Tibial nerve (tissue), 4 donors: ENCODE results near the gene ZW10. TPM values are rescaled to one million over a fixed set of nuclear protein-coding genes. Genes with fewer than 3 reads are reported as not detected.

ENCODE experiments used
- DNase-seq, 2 donors: peaks; one replicate each; pipeline ENCODE4 v3.0.0-alpha.2; 2019; ENCODE audit warnings: low spot score in 2 of 2
- H3K27ac ChIP-seq, 4 donors: fragments of 200-600 bp; sonication (generic) in 3 of 4; one replicate each; pipeline ENCODE4 v1.5.1; 2017 to 2019; ENCODE audit warnings: mild to moderate bottlenecking in 1 of 4
- H3K27me3 ChIP-seq, 2 donors: fragments of 200-600 bp; sonication (generic) in 1 of 2; one replicate each; pipeline versions ENCODE4 v1.5.1 to v1.6.0; 2017 to 2019
- H3K36me3 ChIP-seq, 3 donors: fragments of 200-600 bp; sonication (generic); one replicate each; pipeline ENCODE4 v1.5.1; 2018 to 2019
- H3K4me1 ChIP-seq, 4 donors: fragments of 200-600 bp; sonication (generic) in 3 of 4; one replicate each; pipeline ENCODE4 v1.5.1; 2017 to 2019
- H3K4me3 ChIP-seq, 4 donors: fragments of 200-600 bp; sonication (generic) in 3 of 4; one replicate each; pipeline ENCODE4 v1.5.1; 2017 to 2019; ENCODE audit warnings: mild to moderate bottlenecking in 1 of 4, moderate library complexity in 1 of 4
- H3K9me3 ChIP-seq, 4 donors: fragments of 200-600 bp; sonication (generic) in 3 of 4; one replicate each; pipeline ENCODE4 v1.5.1; 2017 to 2019
- EP300 ChIP-seq, 2 donors: sonication (generic); formaldehyde crosslinking; IDR thresholded peaks; one replicate each; pipeline ENCODE4 v1.6.1; 2017; ENCODE audit warnings: antibody characterized with exemption in 2 of 2, mild to moderate bottlenecking in 1 of 2
- POLR2A ChIP-seq, 2 donors: fragments of 450-650 bp; IDR thresholded peaks; one replicate each; pipeline ENCODE4 v1.6.1; 2017; ENCODE audit warnings: antibody characterized with exemption in 2 of 2, mild to moderate bottlenecking in 2 of 2, moderate library complexity in 2 of 2
- WGBS, 2 donors: methylation state at CpG; one replicate each; pipeline ENCODE4 v1.1.5; 2018; 5-methylcytosine and 5-hydroxymethylcytosine counted together
- total RNA-seq, 4 donors: library from RNA; depleted of rRNA; stranded (reverse); fragments of >200 nt; gene quantifications; one replicate each; pipeline ENCODE4 v1.1.0, GENCODE V29; 2016
- TF ChIP-seq, protein P1 (sequence below), 5 experiments: fragments of 200-600 bp in 3 of 5; fragments of 450-650 bp in 2 of 5; sonication (generic) in 3 of 5; IDR thresholded peaks; one replicate each; pipeline ENCODE4 v1.5.1; 2016 to 2019; ENCODE audit warnings: antibody characterized with exemption in 5 of 5, mild to moderate bottlenecking in 3 of 5, moderate library complexity in 2 of 5

The ZW10 gene
- total RNA-seq, 4 donors from 2014 or later = 9.8 to 14.2 (median 12.6) TPM

DNA sequence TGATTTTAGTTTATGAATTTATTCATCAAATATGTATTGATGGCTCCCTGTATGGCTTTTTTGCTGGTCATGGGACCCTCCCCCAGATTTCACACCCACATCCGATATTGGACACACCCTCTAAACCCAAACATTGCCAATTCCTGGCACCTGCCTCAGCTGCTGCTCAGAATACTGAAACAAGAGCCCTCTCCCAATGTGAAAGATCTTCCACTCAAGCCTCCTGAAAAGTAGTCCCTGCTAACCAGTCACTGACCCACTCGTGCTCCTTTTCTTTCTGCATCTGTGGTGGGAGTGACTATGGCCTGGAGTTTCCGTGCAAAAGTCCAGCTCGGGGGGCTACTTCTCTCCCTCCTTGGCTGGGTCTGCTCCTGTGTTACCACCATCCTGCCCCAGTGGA, 6.0 kb upstream of the ZW10 start, which contains the start of gene CLDN25:
Gene CLDN25 (plus strand): TSS at position 301 of the 400 bp plus-strand sequence. CDS start 0 bp downstream, at position 301.
- Histone ChIP-seq H3K27me3 (no peaks in the 10 kb centered on the region), H3K4me1 (peaks cover 0 to under 1% (median 0%) of the 10 kb centered on the region in 4 donors), H3K27ac (peak within 1 kb of the TSS in 1 of 4 donors; percentile 53), H3K9me3 (no peaks in the 10 kb centered on the region), H3K4me3 (no peak within 1 kb of the TSS), H3K36me3 (no peaks in the 10 kb centered on the region)
- WGBS, 2 donors = 81 to 85% methylated on average over 4 of the region's 4 CpGs
- DNase-seq = no peak
- TF ChIP-seq EP300 (IDR thresholded peaks at IDR 0.05) = no peak
- TF ChIP-seq, protein P1, sequence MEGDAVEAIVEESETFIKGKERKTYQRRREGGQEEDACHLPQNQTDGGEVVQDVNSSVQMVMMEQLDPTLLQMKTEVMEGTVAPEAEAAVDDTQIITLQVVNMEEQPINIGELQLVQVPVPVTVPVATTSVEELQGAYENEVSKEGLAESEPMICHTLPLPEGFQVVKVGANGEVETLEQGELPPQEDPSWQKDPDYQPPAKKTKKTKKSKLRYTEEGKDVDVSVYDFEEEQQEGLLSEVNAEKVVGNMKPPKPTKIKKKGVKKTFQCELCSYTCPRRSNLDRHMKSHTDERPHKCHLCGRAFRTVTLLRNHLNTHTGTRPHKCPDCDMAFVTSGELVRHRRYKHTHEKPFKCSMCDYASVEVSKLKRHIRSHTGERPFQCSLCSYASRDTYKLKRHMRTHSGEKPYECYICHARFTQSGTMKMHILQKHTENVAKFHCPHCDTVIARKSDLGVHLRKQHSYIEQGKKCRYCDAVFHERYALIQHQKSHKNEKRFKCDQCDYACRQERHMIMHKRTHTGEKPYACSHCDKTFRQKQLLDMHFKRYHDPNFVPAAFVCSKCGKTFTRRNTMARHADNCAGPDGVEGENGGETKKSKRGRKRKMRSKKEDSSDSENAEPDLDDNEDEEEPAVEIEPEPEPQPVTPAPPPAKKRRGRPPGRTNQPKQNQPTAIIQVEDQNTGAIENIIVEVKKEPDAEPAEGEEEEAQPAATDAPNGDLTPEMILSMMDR (IDR thresholded peaks at IDR 0.05) = no peak
- TF ChIP-seq POLR2A (IDR thresholded peaks at IDR 0.05) = no peak

DNA sequence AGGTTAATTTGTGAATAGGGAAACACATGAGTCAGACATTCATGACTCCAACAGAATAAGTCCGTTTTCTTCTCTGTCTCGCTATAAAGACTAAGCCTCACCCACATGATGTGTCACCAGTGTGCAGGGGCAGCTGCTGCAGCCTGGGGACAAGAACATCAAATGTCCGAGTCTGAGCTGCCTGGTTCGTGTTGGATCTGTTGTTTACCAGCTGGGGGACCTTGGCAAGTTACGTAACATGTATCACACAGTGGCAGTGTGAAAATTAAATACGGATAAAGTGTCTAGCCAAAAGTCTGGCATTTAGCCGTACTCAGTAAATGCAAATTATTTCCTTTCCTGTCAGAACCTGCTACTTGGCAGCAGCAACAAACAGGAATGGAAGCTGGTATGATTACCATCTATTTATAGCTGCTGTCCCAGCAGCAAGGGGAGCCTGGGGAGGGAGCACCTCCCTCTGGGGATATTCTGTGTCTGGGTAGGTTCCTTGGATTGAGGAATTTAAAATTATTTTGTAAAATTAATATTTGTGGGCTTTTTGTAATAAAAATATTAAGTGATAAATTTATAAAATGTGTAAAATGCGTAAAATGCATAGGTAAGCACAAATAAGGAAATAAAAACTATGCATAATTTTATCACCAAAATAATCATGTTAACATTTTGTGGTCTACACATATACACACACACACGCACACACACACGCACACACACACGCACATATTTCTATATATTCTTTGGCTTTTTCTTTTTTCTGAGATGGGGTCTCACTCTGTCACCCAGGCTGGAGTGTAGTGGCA, 4.8 kb upstream of the ZW10 start:
- Histone ChIP-seq H3K4me3 (no peak overlapping the region), H3K4me1 (peaks cover 0 to 6% (median 0%) of the 10 kb centered on the region in 4 donors), H3K27ac (peak overlapping the region in 2 of 4 donors; percentile 27 to 53), H3K9me3 (no peaks in the 10 kb centered on the region), H3K36me3 (no peaks in the 10 kb centered on the region), H3K27me3 (no peaks in the 10 kb centered on the region)
- TF ChIP-seq, protein P1 (IDR thresholded peaks at IDR 0.05) = no peak
- TF ChIP-seq EP300 (IDR thresholded peaks at IDR 0.05) (peak in 1 of 2 donors; percentile 49), POLR2A (IDR thresholded peaks at IDR 0.05) (no peak)
- 41 to 46% methylated on average over 11 of the region's 11 CpGs for WGBS, 2 donors
- no peak for DNase-seq

DNA sequence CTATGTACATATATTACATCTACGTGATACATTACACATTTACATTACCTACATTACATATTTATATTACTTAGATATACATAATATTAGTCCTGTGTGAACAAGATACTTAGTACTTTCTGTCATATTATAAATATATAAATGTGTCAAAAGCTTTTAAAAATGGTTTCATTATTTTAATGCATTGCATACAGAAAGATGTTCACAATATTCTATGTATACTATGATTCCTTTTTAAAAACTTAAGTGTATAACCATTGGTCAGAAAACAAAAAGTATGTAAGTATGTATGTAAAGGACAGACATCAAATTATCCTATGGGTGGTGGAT, 647 bp upstream of the ZW10 start:
- WGBS, 2 donors = 0% methylated on average over 1 of the region's 1 CpG
- TF ChIP-seq EP300 (IDR thresholded peaks at IDR 0.05) = no peak
- TF ChIP-seq, protein P1 (IDR thresholded peaks at IDR 0.05) = no peak
- no peak for TF ChIP-seq POLR2A (IDR thresholded peaks at IDR 0.05)
- Histone ChIP-seq H3K4me3 (peak overlapping the region; percentile 45 to 84 (median 60)), H3K4me1 (peaks cover 0 to 19% (median 4%) of the 10 kb centered on the region in 4 donors), H3K27me3 (no peaks in the 10 kb centered on the region), H3K9me3 (no peaks in the 10 kb centered on the region), H3K36me3 (peaks cover 0 to 9% (median 0%) of the 10 kb centered on the region in 3 donors), H3K27ac (peak overlapping the region; percentile 72 to 90 (median 78))
- no peak for DNase-seq

DNA sequence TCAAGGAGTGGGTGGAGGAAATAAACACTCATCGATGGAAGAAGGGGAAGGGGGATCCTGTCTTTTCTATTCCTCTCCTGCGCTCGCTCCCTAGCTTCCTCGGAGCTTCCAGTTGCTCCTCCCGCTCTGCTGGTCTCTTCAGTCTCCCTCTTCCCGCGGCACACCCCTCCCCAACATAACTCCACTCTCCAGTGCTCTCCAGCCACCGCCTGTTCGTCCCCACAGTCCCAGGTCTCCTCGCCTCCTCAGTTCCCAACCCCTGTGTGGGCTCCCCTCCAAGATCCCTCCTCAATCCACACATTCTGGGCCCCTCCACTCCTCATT, 438 bp downstream of the ZW10 start:
- WGBS, 2 donors = 1% methylated on average over 10 of the region's 10 CpGs
- TF ChIP-seq POLR2A (IDR thresholded peaks at IDR 0.05) = no peak
- TF ChIP-seq, protein P1 (IDR thresholded peaks at IDR 0.05) = no peak
- no peak for TF ChIP-seq EP300 (IDR thresholded peaks at IDR 0.05)
- H3K27ac ChIP-seq = peak overlapping the region; percentile 72 to 90 (median 75)

DNA sequence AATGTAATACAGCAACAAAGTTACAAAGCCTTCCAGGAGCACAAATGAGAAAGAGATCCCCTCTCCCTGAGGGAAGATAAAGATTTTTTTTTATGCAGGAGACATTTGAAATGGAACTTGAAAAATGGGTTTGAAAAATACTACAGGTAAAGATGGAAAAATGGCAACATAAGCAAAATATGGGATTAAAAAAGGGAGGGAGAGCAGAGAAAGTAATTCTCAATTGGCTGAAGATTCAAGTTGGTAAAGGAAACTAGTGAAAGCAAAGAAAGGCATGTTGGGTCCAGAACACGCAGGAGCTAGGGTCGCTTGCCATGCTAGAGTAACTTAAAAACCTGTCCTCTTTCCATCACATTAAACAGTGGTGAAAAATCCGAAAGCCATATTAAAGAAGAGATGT, 1.5 kb downstream of the ZW10 start:
- no peak for DNase-seq
- 65 to 92% methylated on average over 3 of the region's 3 CpGs for WGBS, 2 donors
- Histone ChIP-seq H3K4me1 (peaks cover 0 to 19% (median 4%) of the 10 kb centered on the region in 4 donors), H3K36me3 (peaks cover 0 to 25% (median 0%) of the 10 kb centered on the region in 3 donors), H3K4me3 (peak overlapping the region in 1 of 4 donors; percentile 84), H3K9me3 (no peaks in the 10 kb centered on the region), H3K27ac (no peak overlapping the region), H3K27me3 (no peaks in the 10 kb centered on the region)
- no peak for TF ChIP-seq POLR2A (IDR thresholded peaks at IDR 0.05)
- TF ChIP-seq, protein P1 (IDR thresholded peaks at IDR 0.05) = no peak
- TF ChIP-seq EP300 (IDR thresholded peaks at IDR 0.05) = no peak

More for the DNA sequence above, 438 bp downstream of the ZW10 start:
- DNase-seq = no peak
- H3K36me3 ChIP-seq = peaks cover 0 to 17% (median 0%) of the 10 kb centered on the region in 3 donors
- H3K4me1 ChIP-seq = peaks cover 0 to 19% (median 4%) of the 10 kb centered on the region in 4 donors
- no peaks in the 10 kb centered on the region for H3K9me3 ChIP-seq
- H3K4me3 ChIP-seq = peak overlapping the region; percentile 45 to 84 (median 60)
- no peaks in the 10 kb centered on the region for H3K27me3 ChIP-seq
